ENCODE results near the gene TBP. TPM values are rescaled to one million over a fixed set of nuclear protein-coding genes. Genes with fewer than 3 reads are reported as not detected.

TBP gene
- total RNA-seq, 4 donors from 2014 or later, result 11.6 to 18.4 (median 16.0) TPM

- TF ChIP-seq CTCF (IDR thresholded peaks at IDR 0.05; ENCODE audit: low read depth), result no peak
Measured at GRCh38 chr6:170514908-170515307, 39.3 kb upstream of the TBP start.

- no peak for TF ChIP-seq CTCF (IDR thresholded peaks at IDR 0.05; ENCODE audit: low read depth)
Measured at GRCh38 chr6:170516783-170517616, 37.2 kb upstream of the TBP start.

GRCh38 chr6:170522565-170523183, 31.5 kb upstream of the TBP start:
- TF ChIP-seq CTCF (IDR thresholded peaks at IDR 0.05; ENCODE audit: low read depth), result no peak

- no peak for TF ChIP-seq CTCF (IDR thresholded peaks at IDR 0.05; ENCODE audit: low read depth)
Measured at GRCh38 chr6:170523256-170524171, 30.7 kb upstream of the TBP start.

GRCh38 chr6:170524172-170524502, 30.0 kb upstream of the TBP start:
- TF ChIP-seq CTCF (IDR thresholded peaks at IDR 0.05; ENCODE audit: low read depth), result no peak

- no peak for TF ChIP-seq CTCF (IDR thresholded peaks at IDR 0.05; ENCODE audit: low read depth)
Measured at GRCh38 chr6:170525795-170526194, 28.4 kb upstream of the TBP start.

Data from subcutaneous adipose tissue (tissue), 4 donors.